SKM-1 treated with dmso at 0.1 percent for 144 hours (cell line): ENCODE results near the gene SLC16A3.
A peak's percentile ranks its signal among the peaks of the same experiment; 100 is the strongest.
"Not testable (repeated sequence)": the region's sequence is repeated elsewhere in the genome, so short reads cannot be mapped to it uniquely, and the experiment has no call there.

Experiments
- DNase-seq: peaks from one replicate; lab custom pipeline; 2025; ENCODE audit not compliant: unreplicated experiment; lab: John Stamatoyannopoulos, UW

SLC16A3 gene

DNA sequence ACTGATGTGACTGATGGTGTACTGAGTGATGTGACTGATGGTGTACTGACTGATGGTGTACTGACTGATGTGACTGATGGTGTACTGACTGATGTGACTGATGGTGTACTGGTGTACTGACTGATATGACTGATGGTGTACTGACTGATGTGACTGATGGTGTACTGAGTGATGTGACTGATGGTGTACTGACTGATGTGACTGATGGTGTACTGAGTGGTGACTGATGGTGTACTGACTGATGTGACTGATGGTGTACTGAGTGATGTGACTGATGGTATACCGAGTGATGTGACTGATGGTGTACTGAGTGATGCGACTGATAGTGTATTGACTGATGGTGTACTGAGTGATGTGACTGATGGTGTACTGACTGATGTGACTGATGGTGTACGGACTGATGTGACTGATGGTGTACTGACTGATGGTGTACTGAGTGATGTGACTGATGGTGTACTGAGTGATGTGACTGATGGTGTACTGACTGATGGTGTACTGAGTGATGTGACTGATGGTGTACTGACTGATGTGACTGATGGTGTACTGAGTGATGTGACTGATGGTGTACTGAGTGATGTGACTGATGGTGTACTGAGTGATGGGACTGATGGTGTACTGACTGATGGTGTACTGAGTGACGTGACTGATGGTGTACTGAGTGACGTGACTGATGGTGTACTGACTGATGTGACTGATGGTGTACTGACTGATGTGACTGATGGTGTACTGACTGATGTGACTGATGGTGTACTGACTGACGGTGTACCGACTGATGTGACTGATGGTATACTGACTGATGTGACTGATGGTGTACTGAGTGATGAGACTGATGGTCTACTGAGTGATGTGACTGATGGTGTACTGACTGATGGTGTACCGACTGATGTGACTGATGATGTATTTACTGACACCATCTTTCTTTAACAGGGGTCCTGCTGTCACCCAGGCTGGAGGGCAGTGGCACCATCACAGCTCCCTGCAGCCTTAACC is 31.4 kb downstream of the SLC16A3 start:
- not testable (repeated sequence) for DNase-seq

DNA sequence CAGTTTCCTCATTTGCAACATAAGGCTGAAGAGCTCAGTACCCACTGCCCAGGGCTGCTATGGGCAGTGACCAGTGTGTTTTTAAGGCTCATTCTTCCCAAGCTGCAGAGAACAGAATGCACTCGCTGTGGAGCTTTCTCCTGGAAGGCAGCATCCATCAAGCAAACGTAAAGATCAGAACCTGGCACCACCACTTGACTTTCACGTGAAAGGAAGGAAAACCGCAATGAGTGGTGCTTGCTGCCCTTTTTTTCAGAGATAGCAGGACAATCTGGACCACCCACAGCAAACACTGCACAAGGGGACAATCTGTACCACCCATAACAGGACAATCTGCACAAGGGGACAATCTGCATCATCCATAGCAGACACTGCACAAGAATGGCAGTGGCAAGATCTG is 33.5 kb downstream of the SLC16A3 start:
- no peak for DNase-seq

DNA sequence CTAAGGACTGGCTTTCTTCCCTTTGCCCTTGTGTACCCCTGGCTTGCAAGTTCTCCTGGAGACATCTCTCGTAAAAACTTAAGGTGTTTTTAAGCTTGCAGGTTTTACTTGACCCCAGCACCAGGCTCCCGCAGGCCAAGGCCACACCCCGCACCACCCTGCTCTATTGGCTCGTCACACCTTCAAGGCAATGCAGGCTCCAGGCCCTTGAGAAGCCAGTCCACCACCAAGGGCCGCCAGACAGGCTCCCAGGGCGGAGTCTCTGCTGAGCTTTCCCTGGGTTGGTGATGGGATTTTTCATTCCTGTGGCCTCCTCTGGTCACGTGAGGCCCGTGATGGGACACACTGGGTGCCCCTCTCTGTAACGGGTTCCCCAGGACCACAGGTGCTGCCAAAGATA is 34.8 kb downstream of the SLC16A3 start:
- no peak for DNase-seq

DNA sequence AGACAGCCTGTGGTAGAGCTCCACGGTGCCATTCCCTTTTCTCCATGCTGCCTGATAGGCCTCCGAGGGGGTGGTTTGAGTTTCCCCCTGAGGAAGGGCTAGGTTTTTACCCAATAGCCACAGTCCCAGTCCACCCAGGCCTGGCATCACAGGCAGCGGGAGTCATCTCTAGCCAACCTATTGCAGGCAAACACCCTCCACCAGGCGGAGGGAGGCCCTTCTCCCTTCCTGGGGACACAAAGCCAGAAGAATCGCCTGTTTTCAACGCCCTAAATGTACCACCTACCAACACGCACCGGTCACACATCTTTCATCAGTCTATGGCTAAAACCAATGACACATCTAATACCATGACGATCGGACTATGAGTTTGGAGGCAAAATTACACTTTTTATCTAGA is 37.3 kb downstream of the SLC16A3 start:
- no peak for DNase-seq

DNA sequence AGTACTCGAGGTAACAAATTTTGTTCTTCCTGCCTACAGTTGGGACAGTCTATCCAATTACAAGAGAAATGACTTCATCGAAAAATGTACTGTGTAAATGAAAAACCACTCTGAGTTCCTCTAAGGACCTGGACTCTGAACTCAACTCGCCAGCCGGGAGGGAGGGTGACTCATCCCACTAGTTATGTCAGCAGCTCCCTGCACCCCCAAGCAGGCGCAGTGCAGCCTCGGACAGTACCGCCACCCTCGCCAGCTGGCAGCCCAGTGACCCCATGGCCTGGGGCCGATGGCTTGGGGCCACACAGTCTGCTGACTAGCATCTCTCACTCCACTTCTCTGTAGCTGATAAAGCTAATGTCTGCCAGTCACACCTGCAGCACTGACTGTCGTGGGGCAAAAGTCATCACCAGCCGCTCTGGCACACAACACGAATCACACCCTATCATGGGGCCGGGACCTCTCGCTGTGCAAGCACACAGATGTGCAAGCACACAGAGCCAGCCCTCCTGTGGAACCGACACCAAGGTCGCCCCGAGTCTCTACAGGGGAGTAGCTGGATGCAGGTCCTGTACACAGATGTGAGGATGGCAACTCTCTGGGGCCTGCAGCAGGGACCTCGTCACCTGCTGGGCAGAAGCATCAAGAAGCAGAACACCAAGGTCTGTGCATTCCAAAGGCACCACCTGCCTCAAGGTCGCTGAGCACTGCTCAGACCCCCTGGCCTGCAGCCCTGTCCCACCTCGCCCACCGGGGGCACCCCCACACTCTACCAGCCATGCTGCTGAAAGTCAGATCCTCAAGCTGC is 38.9 kb downstream of the SLC16A3 start:
- no peak for DNase-seq

DNA sequence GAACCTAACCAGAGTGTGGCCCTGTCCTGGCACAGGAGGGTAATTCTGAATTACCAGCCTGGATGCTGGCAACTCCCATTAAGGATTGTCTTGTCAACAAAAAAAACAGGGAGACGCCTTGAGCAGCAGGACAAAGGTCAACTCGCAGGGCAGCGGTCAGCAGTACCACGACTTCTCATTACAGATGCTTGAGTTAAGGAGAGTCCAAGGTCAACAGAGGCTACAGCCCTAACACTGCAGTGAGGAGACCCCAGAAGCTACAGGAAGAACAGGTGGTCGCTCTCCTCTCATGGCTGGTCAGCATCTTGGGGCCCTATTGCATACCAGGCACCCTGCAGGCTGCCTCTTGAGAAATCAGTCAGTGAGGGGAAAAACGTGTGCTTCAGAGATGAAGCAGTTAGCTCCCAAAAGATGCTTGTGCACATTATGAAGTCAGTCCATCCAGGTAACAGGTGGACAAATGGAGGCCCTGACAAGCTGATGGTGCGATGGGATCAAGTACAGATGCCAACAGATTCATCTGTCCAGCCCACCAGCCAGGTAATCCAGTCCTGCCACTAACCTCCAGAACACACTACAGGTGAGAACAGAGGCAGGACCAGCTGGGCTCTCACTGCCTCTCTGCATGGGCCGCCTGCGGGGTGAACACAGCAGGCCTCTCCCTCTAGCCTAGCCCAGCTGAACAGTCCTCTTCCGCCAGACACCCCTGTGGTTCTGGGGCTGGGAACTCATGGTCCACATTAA is 40.5 kb downstream of the SLC16A3 start:
- no peak for DNase-seq

DNA sequence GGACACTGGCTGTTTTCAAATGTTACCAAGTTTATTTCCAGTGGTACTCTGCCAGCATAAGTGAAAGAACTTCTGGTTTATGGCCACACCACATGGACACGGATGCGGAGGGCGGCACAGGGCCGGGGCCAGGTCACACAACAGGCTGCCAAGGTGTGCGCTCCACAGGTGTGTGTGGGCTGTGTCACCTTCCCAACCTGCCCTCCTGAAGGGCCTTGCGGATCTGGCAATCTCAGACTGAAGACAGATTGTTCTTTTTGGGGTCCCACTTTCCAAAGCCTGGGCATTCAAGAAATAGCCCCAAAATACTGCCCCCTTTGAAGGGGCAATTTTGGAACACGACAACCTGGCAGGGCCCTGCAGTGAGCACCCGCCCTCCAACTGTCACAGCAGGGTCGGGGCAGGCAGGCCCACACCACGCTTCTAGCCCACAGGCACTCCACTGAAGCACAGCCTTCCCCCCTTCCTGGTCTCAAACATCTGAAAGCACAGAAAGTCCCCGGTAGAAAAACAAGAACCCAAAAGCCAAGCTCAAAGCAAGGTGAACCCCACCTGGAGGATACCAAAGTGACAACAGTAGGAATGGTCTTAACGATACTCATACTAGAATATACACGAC is 41.1 kb downstream of the SLC16A3 start:
- no peak for DNase-seq

DNA sequence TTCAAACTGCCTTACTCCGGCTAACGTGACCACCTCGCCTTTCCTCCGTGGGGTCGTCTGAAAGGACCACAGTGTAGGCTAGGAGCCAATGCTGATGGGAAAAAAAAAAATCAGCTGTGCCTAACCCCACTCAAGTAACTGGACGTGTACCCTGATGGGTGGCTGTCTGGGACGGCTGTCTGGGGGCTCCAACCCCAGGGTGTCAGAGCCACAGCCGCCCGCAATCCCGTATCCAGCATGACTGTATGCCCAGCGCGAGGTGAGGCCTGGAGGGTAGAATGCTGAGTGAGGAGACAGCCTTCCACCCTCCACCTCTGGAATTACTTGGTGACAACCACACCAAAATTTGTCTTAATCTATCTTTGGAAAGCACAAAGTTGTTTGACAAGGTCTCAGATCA is 41.8 kb downstream of the SLC16A3 start:
- no peak for DNase-seq

DNA sequence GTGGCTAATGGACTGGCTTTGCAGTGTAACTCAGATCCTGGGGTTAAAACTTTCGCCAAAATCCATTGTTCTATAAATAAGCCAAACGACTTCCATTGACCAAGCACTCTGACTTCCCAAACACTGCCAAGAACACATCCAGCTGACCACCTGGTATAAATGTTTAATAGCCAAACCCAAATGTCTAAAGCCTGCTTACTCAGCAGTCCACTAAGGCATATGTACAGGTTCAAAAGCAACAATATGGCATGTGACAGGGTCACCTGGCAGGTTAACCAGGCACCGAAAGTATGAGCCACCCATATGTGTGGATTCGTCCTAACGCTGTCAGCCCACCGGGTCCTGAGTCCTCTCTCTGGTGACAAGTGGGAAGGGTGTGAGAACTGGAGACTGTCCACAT is 42.6 kb downstream of the SLC16A3 start:
- DNase-seq = no peak

DNA sequence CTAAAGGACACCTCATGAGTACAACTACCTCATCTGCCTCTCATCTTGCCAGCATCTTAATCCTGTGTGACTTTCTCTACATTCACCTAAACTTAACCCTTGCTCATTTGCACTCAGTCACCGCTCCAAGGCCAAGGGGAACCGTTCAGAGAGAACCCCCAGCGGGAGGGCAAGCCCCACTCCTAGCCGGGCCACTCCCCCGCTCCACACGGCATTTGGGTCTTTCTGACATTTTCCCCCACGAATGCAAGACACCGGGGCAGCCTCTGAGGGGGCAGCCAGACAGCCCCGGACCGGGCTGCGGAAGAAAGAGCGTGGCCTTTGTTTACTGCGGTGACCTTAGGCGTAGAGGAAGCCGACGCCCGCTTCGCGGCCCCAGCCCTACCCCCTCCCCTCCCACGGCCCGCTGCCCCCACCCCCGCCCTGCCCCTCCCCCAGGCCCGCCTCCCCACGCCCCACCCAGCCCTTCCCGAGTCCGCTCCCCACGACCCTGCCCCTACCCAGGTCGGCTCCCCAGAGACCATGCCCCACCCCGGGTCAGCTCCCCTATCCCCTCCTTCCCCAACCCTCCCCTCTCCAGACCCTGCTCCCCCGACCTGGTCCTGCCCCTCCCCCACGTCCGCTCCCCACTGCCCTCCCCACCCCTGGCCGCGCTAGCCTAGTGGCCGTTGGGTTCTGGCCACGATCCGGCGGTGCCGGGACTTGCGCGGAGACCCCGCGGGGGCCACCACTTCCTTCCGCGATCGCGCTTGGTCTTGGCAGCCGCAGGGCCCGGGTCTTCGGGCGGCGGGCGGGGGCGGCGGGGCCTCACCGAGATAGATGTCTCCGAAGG is 43.9 kb downstream of the SLC16A3 start:
- DNase-seq = peak; percentile 11

DNA sequence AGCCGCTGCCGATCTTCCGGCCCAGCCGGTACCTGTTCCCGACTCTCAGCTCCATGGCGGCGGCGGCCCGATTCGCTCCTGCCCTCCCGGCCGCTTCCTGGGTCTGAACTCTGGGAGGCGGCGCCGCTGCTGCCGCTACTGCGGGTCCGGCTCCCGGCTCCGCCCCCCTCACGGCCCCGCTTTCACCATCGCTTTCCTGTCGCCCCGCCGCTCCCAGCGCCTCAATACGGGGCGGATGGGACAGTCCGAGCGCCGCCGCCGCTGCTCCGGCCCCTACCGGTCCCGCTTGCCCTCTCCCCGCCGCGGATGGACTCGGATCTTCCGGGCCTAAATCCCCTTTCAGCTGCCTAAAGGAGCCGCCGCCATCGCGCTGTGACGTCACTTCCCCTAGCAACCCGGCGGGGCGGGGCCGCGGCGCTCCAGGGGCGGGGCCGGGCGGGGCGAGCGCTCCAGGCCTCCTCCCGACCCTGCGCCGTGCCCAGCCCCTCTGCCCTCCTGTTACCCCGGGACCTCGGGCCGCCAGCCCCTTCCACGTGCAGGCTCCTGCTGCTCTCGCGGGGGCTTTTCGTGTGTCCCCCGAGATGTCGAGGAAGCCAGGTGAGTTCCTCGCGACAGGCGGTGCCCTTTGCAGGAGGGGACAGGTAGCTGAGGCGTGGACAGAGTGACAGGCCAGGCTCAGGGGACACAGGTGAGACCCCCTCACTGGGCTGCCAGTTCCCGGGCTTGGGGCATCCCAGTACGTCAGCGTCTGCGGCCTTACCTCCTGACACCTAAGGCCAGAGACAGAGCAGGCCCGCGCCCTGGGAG is 44.7 kb downstream of the SLC16A3 start, which contains the start of gene CSNK1D:
CSNK1D (minus strand) TSS at position 374 of the 807 bp plus-strand sequence; CDS start at position 55, 319 bp downstream.
- peak; percentile 84 for DNase-seq

DNA sequence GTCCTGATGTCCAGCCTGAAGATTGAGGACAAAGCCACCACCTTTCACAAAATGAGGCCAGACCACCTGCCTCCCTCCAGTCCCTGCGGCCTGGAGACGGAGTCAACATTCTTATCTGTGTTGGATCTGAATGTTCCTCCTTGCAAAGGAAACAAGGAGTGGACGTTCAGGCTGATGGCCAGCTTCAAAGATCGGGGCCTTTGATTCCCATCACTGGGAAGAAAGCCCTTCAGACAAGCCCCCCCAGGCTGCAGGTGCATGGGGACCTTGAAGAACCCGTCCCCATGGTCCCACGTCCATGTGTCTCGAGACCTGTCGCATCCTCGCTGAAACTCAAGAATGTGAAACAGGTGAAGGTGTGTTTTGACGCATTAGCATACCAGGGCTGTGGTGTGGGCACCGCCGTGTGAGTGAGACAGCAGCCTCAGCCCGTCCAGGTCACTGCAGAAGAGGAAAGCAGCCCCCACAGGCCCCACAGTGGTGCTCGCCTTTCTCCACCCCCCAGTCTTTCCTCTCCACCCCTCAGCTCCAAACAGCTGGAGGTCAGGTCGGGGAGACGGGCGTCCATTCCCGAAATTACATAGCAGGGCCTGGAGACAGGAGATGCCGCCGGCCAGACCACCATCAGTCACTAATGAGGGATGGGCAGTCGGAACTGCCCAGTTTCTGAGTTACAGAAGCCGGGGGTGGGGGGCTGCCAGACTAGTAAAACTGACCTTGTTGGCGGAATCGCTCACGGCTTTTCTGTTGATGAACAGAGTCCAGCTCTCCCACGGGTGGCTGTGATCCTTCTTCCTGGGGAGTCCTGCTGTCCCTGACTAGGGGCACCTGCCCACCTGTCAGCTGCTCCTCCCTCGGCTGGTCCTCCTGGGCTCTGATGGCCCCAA is 45.5 kb downstream of the SLC16A3 start:
- DNase-seq = no peak

DNA sequence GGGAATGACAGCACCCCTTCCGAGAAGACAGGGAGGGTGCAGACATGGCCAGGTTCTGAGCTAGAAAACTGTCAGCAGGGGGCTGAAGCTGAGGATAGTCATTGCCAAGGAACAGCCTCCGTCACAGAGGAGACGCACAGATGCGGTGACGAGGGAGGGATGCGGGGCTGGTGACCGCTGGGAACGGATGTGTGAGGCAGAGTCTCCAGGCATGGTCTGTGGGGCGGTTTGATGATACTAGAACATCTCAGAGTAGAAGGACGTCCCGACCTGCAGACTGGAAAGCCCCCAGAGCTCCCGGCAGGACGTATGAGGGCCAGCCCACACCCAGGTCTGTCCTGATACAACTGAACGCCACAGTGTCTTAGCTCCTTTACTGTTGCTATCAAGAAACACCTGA is 46.5 kb downstream of the SLC16A3 start:
- no peak for DNase-seq

DNA sequence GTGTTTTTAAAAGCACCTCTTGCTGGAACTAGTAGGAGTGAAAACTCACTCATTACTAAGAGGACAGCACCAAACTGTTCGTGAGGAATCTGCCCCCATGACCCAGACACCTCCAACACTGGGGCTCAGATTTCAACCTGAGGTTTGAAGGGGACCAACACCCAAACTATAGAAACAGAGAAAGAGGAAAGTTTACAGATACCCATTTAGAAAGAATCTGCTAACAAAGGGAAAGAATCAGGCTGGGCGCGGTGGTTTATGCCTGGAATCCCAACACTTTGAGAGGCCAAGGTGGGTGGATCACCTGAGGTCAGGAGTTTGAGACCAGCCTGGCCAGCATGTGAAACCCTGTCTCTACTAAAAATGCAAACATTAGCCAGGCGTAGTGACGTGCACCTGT is 48.1 kb downstream of the SLC16A3 start:
- DNase-seq = no peak

DNA sequence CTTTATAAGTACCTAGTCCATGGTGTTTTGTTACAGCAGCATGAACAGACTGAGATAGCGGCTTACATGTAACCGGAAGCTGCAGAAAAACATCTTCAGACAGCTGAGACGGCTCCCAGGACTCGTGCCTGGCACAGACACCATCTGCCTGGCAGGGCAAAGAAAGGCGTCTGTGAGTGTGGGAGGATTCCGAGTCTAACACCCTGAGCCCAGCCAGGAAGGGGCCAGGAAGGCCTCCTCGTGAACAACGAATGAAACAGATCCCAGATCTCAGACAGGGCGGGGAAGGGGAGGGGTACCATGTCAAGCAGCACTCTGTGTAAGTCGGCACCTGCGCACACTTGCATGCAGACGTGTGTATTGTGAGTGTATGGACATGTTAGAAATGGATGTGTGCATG is 49.0 kb downstream of the SLC16A3 start:
- DNase-seq = no peak

DNA sequence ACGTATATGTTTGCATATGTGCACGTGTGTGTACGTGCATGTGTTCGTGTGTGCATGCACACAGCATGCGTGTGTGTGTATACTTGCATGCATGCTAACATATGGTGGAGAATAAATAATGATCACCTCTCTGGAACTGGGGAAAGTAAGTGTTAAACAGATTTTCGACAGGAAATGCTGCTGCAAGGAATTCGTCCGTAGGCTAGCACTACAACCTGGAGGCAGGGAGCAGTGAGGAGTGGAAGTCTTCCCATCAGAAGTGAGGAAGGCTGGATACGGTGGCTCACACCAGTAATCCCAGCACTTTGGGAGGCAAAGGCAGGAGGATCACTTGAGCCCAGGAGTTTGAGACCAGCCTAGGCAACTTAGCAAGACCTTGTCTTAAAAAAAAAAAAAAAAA is 49.5 kb downstream of the SLC16A3 start:
- no peak for DNase-seq

DNA sequence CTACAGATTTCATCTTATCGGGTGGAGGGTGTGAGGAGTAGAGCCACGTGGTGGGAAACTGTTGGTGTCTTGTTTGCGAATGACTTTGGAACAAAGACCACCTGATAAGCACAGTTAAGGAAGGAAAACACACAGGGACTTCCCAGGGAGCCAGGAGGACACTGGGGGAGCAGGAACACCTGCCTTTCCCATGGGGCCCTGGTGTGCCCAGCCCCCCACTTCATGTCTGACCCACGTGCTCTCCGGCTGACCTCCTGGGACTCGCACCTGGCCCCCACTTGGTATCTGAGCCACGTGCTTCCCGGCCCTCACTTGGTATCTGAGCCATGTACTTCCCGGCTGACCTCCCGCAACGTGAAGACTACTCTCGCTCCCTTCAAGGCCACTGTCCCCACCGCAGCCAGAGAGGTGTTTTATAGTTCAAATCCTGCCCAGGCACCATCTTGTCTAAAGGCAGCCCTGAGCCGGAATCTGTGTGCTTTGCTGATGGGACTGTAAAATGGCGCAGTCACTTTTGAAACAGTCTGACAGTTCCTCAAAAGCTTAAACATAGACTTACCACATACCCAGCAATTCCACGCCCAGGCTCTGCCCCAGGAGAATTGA is 50.0 kb downstream of the SLC16A3 start:
- DNase-seq = peak; percentile 82

DNA sequence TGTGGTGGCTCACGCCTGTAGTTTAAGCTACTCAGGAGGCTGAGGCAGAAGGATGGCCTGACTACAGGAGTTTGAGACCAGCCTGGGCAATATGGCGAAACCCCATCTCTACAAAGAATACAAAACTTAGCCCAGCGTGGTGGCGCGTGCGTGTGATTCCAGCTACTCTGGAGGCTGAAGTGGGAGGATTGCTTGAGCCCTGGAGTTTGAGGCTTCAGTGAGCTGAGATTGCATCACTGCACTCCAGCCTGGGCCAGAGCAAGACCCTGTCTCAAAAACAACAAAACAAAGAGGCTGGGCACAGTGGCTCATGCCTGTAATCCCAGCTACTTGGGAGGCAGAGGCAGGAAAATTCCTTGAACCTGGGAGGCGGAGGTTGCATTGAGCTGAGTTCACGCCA is 51.7 kb downstream of the SLC16A3 start:
- DNase-seq = no peak
